Right cardiac atrium (tissue), 5 donors: Measurements from ENCODE around the gene THSD7B. TPM values are rescaled to one million over a fixed set of nuclear protein-coding genes. Genes with fewer than 3 reads are reported as not detected.

Source experiments
- ATAC-seq, 2 donors: fragments of 200-7000 bp; cut with Tn5 transposase; one replicate each; pipeline versions ENCODE4 v1.8.0 to v1.9.1; 2020; ENCODE audit warnings: moderate library complexity in 2 of 2, mild to moderate bottlenecking in 1 of 2
- DNase-seq, 3 donors: peaks; one replicate each; pipeline ENCODE4 v3.0.0-alpha.2; 2020
- H3K27ac ChIP-seq: one replicate; pipeline ENCODE4 v1.5.1; 2013; ENCODE audit warnings: mild to moderate bottlenecking, low read length, control low read depth, moderate library complexity
- H3K27me3 ChIP-seq: one replicate; pipeline ENCODE4 v1.6.1; 2013; ENCODE audit not compliant: control insufficient read depth, insufficient read depth
- H3K4me1 ChIP-seq: one replicate; pipeline ENCODE4 v1.6.1; 2013; ENCODE audit warnings: low read length; ENCODE audit not compliant: control insufficient read depth, insufficient read depth
- H3K4me3 ChIP-seq: one replicate; pipeline ENCODE4 v1.5.1; 2013; ENCODE audit warnings: low read length, control low read depth
- H3K9me3 ChIP-seq: one replicate; pipeline ENCODE4 v1.6.1; 2013; ENCODE audit warnings: low read length; ENCODE audit not compliant: control insufficient read depth
- WGBS: extraction: QIAGEN DNeasy Blood & Tissue Kit; methylation state at CpG from one replicate; pipeline ENCODE4 v1.1.7; 2013; 5-methylcytosine and 5-hydroxymethylcytosine counted together
- intact Hi-C, 4 donors: fragments of 100-400 bp; cut with DNase I; formaldehyde crosslinking; loops; one replicate each; pipeline versions ENCODE4 v1.11.0 to v1.14.0; 2022 to 2023
- polyA plus RNA-seq: library from polyadenylated mRNA; stranded (reverse); fragments of 200-250 nt; gene quantifications from one replicate; pipeline ENCODE4 v1.2.3, GENCODE V29; 2013
- total RNA-seq, 4 donors: library from RNA; stranded (reverse); fragmentation: NEBNext Ultra II Directional; extraction: Animal tissue kit (Norgen Biotek cat#: 25700); gene quantifications; one replicate each; pipeline ENCODE4 v1.2.1, GENCODE V29; 2021
- donor health status: healthy with polysubstance abuse.
- donor health status: DM: no; HTN: yes; CAD: no.
- donor health status: DM: no; HTN: no; CAD: no.
- donor health status: DM: no; HTN: yes; CAD: no; lungs with severe emphysema.
- donor health status: DM: yes; HTN: yes; CAD: no.

Gene THSD7B
- total and polyA plus RNA-seq, 5 donors, result 0.14 to 0.76 (median 0.19) TPM

- Histone ChIP-seq H3K27me3 (no peaks in the 10 kb centered on the region), H3K4me3 (no peak overlapping the region), H3K9me3 (no peaks in the 10 kb centered on the region), H3K4me1 (no peaks in the 10 kb centered on the region), H3K27ac (no peak overlapping the region)
- ATAC-seq (no peak), DNase-seq (no peak)
- WGBS, result 32% methylated on average over 1 of the region's 1 CpG
- intact Hi-C loops, result no loop called here
Observed at GRCh38 chr2:137194111-137194510, 428.8 kb downstream of the THSD7B start.

GRCh38 chr2:137199751-137200150 lies 434.4 kb downstream of the THSD7B start:
- H3K27me3 ChIP-seq, result no peaks in the 10 kb centered on the region
- intact Hi-C loops, result no loop called here
- 54% methylated on average over 1 of the region's 1 CpG for WGBS
- H3K9me3 ChIP-seq, result no peaks in the 10 kb centered on the region
- H3K27ac ChIP-seq, result no peak overlapping the region
- no peak for DNase-seq
- H3K4me1 ChIP-seq, result no peaks in the 10 kb centered on the region
- ATAC-seq, result no peak
- no peak overlapping the region for H3K4me3 ChIP-seq

GRCh38 chr2:137202318-137202717 lies 437.0 kb downstream of the THSD7B start:
- H3K27me3 ChIP-seq, result no peaks in the 10 kb centered on the region
- no peaks in the 10 kb centered on the region for H3K4me1 ChIP-seq
- H3K9me3 ChIP-seq, result no peaks in the 10 kb centered on the region
- no peak for DNase-seq
- no peak for ATAC-seq
- WGBS, result 75% methylated on average over 4 of the region's 4 CpGs
- intact Hi-C loops, result no loop called here
- H3K4me3 ChIP-seq, result no peak overlapping the region
- H3K27ac ChIP-seq, result no peak overlapping the region

GRCh38 chr2:137205324-137205723 lies 440.0 kb downstream of the THSD7B start:
- H3K4me1 ChIP-seq, result no peaks in the 10 kb centered on the region
- no peak overlapping the region for H3K27ac ChIP-seq
- no peak for DNase-seq
- no peaks in the 10 kb centered on the region for H3K27me3 ChIP-seq
- intact Hi-C loops, result no loop called here
- H3K4me3 ChIP-seq, result no peak overlapping the region
- no peaks in the 10 kb centered on the region for H3K9me3 ChIP-seq
- no peak for ATAC-seq
- 73% methylated on average over 3 of the region's 3 CpGs for WGBS

GRCh38 chr2:137206069-137206468 lies 440.7 kb downstream of the THSD7B start:
- no peak for DNase-seq
- no peaks in the 10 kb centered on the region for H3K27me3 ChIP-seq
- no peaks in the 10 kb centered on the region for H3K4me1 ChIP-seq
- WGBS, result 85% methylated on average over 3 of the region's 3 CpGs
- H3K27ac ChIP-seq, result no peak overlapping the region
- no peaks in the 10 kb centered on the region for H3K9me3 ChIP-seq
- intact Hi-C loops, result no loop called here
- no peak for ATAC-seq
- no peak overlapping the region for H3K4me3 ChIP-seq

- no peaks in the 10 kb centered on the region for H3K9me3 ChIP-seq
- no peaks in the 10 kb centered on the region for H3K4me1 ChIP-seq
- intact Hi-C loops, result no loop called here
Observed at GRCh38 chr2:137207030-137207429, 441.7 kb downstream of the THSD7B start.

GRCh38 chr2:137208431-137208891 lies 443.1 kb downstream of the THSD7B start:
- WGBS, result 81% methylated on average over 2 of the region's 2 CpGs
- H3K9me3 ChIP-seq, result no peaks in the 10 kb centered on the region
- no peaks in the 10 kb centered on the region for H3K4me1 ChIP-seq
- no peak overlapping the region for H3K27ac ChIP-seq
- no peaks in the 10 kb centered on the region for H3K27me3 ChIP-seq
- no peak overlapping the region for H3K4me3 ChIP-seq
- ATAC-seq, result no peak
- intact Hi-C loops, result no loop called here
- no peak for DNase-seq

More at GRCh38 chr2:137207030-137207429, 441.7 kb downstream of the THSD7B start:
- ATAC-seq (no peak), DNase-seq (no peak)
- H3K4me3 ChIP-seq, result no peak overlapping the region
- H3K27me3 ChIP-seq, result no peaks in the 10 kb centered on the region
- 64% methylated on average over 1 of the region's 1 CpG for WGBS
- no peak overlapping the region for H3K27ac ChIP-seq

- Histone ChIP-seq H3K4me3 (no peak overlapping the region), H3K27me3 (no peaks in the 10 kb centered on the region), H3K4me1 (no peaks in the 10 kb centered on the region), H3K27ac (no peak overlapping the region), H3K9me3 (no peaks in the 10 kb centered on the region)
- DNase-seq (no peak), ATAC-seq (no peak)
- intact Hi-C loops, result no loop called here
Observed at GRCh38 chr2:137210039-137210438, 444.7 kb downstream of the THSD7B start.

- WGBS, result 86% methylated on average over 1 of the region's 1 CpG
- Histone ChIP-seq H3K4me3 (no peak overlapping the region), H3K27ac (no peak overlapping the region), H3K4me1 (no peaks in the 10 kb centered on the region), H3K9me3 (no peaks in the 10 kb centered on the region), H3K27me3 (no peaks in the 10 kb centered on the region)
- DNase-seq (no peak), ATAC-seq (no peak)
- intact Hi-C loops, result no loop called here
Observed at GRCh38 chr2:137211761-137212160, 446.4 kb downstream of the THSD7B start.

GRCh38 chr2:137220438-137220993 lies 455.2 kb downstream of the THSD7B start:
- Histone ChIP-seq H3K9me3 (no peaks in the 10 kb centered on the region), H3K27ac (no peak overlapping the region), H3K27me3 (no peaks in the 10 kb centered on the region), H3K4me3 (no peak overlapping the region), H3K4me1 (no peaks in the 10 kb centered on the region)
- DNase-seq (no peak), ATAC-seq (no peak)
- WGBS, result 60% methylated on average over 1 of the region's 1 CpG
- intact Hi-C loops, result no loop called here

GRCh38 chr2:137221797-137222492 lies 456.6 kb downstream of the THSD7B start:
- Histone ChIP-seq H3K9me3 (no peaks in the 10 kb centered on the region), H3K27me3 (no peaks in the 10 kb centered on the region), H3K4me1 (no peaks in the 10 kb centered on the region), H3K27ac (no peak overlapping the region), H3K4me3 (no peak overlapping the region)
- intact Hi-C loops, result no loop called here
- no peak for DNase-seq
- WGBS, result 76% methylated on average over 2 of the region's 2 CpGs
- ATAC-seq, result no peak
